GM19455 (cell line): ENCODE data around the gene LDHB.
"Not testable (repeated sequence)": the region's sequence is repeated elsewhere in the genome, so short reads cannot be mapped to it uniquely, and the experiment has no call there.

Experiments
- ATAC-seq: cut with Tn5 transposase; IDR thresholded peaks from one replicate; pipeline ENCODE4 v1.9.1; 2021; ENCODE audit not compliant: unreplicated experiment

LDHB gene

GRCh38 chr12:21614506-21614905, 43.1 kb downstream of the LDHB start:
- ATAC-seq = no peak

DNA sequence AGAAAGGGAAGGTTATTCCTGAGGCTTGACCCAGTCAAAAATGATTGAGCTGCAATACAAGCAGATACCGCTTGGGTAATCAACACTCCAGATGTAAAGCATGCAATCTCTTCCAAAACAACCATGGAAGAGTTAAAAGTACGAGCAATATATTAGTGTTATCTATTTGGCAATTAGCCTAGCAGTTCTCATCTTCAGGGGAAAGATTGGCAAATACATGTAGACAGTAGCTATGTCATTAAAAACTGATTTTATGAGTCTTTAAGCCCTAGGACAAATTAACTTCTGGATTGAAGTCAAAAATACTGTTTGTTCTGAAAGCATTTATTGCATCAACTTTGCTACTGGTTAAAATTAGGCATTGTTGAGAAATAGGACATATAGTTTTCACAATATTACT, 43.7 kb downstream of the LDHB start:
- ATAC-seq = no peak

DNA sequence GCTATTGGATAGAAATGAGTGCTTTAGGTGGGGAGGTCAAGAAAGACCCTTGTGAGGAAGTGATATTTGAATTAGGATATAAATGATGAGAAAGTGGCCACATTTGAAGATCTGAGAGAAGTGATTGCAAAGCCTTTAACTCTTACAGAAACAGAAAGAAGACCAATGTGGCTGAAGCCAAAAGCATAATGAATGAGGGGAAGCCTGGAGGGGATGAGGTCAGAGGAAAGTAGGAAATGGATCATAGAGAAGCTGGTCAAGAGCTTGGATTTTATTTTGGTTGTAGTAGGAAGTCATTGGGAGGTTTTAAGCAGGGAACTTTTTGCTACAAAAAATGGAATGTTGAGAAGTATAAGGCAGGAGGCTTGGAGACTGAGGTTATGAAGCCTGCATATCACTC, 49.4 kb downstream of the LDHB start:
- no peak for ATAC-seq

DNA sequence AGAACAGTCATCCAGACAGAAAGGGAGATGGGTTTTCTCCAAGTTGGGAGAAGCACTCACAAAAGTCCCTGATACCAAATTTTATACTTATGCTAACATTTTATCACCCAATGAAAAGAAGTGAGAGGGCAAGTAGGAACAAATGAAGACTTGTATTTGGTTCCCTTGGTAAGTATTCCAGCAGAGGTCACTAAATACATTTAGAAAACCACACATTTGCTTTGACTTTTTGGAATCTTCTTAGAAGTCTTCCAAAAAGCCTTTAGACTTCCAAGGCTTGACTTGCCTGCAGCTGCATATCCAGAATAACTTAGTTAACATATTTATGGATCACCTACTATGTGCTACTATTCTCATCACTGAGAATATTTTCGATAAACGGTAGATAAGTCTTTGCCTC, 49.9 kb downstream of the LDHB start:
- no peak for ATAC-seq

DNA sequence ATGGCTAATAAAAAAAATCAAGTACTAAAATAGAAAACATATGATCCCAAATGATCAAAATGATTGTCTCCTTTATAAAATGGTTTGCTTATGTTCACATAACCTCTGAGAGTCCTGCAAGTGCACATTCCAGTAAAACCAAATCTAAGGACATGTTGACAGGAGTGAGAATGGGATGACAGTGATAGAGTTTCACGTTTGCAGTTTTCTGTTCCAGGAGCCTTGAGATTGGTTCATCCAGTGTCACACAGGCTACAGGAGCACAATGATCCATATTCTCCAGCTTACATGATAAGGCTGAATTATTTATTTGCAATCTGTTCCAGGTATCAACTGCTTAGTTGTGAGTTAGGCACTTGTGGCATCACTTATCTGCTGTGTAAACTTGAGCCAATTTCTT, 51.5 kb downstream of the LDHB start:
- no peak for ATAC-seq

- ATAC-seq = no peak
Observed at GRCh38 chr12:21604245-21605101, 53.2 kb downstream of the LDHB start, which contains the start of gene GYS2. TSS of gene GYS2 (minus strand) at chr12:21604847. CDS start at chr12:21604592, 255 bp downstream.

DNA sequence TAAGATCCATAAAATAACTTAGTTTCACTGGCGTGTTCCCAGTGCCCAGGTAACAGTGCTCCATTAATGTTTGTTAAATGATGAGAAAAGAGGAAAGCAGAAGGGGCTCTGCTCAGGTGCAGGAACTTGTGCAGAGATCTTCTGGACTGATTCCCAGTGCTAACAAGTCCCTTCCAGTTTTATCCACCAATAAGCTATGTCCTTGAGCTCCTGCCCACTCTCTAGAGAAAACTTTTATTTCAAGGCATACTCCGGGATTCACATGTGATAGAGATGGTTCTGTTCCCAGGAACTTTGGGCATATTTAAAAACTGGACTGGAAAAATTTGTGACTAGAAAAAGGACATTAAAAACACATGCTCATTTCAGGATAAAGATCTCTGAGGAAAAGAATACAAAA, 54.9 kb downstream of the LDHB start:
- no peak for ATAC-seq

DNA sequence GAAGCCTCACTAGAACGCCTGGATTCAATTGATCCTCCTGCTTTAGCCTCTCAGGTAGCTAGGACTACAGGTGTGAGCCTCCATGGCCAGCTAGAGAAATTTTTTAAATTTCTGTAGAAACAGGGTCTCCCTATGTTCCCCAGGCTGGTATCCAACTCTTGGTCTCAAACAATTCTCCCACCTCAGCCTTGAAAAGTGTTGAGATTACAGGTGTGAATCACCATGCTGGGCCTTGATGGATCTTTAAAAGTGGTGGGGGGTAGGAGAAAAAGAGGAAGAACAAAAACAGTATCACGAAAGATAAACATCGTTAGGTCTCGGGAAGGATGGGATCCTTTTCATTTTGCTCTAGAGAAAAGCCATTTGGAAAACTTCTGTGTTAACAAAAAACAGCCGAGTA, 57.4 kb downstream of the LDHB start:
- ATAC-seq = no peak

GRCh38 chr12:21599143-21599999, 58.3 kb downstream of the LDHB start:
- no peak for ATAC-seq

- no peak for ATAC-seq
Observed at GRCh38 chr12:21598651-21599050, 59.0 kb downstream of the LDHB start.

DNA sequence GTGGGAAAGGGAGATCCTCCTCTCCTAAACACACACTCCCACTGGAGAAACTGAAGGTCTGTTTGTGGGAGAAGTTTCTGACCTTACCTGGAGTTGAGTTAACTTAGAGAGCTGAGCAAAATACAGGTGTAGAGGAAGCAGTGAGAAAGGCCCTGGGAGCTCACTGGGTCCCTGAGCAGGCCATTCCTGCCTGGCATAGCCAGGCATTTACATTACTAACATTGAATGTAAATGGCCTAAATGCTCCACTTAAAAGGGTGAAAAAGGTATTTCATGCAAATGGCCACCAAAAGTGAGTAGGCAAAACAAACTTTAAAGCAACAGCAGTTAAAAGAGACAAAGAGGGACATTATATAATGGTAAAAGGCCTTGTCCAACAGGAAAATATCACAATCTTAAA, 62.3 kb downstream of the LDHB start:
- not testable (repeated sequence) for ATAC-seq

DNA sequence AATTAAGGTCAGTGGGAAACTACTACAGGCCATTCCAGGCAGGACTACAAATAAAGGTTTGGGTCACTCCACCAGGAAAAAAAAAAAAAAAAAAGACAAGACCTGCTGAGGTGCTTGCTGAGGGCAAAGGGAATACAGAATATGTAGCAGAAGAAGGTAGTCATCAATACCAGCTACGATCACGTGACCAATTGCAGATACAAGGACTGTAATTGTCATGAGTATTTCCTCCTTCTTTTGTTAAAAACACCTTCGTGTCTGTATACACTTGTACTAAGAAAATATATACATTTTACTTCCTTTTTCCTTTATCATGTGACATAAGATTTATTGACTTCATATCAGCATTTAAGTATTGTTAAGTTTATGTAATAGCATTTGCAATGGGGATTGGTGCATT, 72.2 kb downstream of the LDHB start:
- no peak for ATAC-seq
